ENCODE results near the gene ALDH4A1.

Gene ALDH4A1

GRCh38 chr1:18917071-18917799 is 14.9 kb upstream of the ALDH4A1 start:
- TF ChIP-seq ZBTB7A (IDR thresholded peaks at IDR 0.05; ENCODE audit: low read depth) = no peak
- TF ChIP-seq TCF12 (IDR thresholded peaks at IDR 0.05; ENCODE audit: low read depth) = no peak
- no peak for TF ChIP-seq USF1 (IDR thresholded peaks at IDR 0.05)
- TF ChIP-seq REST (IDR thresholded peaks at IDR 0.05; ENCODE audit: low read depth) = no peak
- no peak for TF ChIP-seq CEBPB (IDR thresholded peaks at IDR 0.05)
- TF ChIP-seq YY1 (IDR thresholded peaks at IDR 0.05; ENCODE audit: low read depth) = no peak
- no peak for TF ChIP-seq FOXM1 (IDR thresholded peaks at IDR 0.05; ENCODE audit: borderline replicate concordance, low read depth)
- TF ChIP-seq MAX (IDR thresholded peaks at IDR 0.05) = no peak
- TF ChIP-seq CREB1 (IDR thresholded peaks at IDR 0.05; ENCODE audit: low read depth) = no peak
- TF ChIP-seq NFIC (IDR thresholded peaks at IDR 0.05) = no peak
- TF ChIP-seq EGR1 (IDR thresholded peaks at IDR 0.05) = no peak
- TF ChIP-seq EP300 (IDR thresholded peaks at IDR 0.05; ENCODE audit: borderline replicate concordance) = no peak

- no peak for TF ChIP-seq NFIC (IDR thresholded peaks at IDR 0.05)
Measured at GRCh38 chr1:18915341-18915740, 13.0 kb upstream of the ALDH4A1 start.

- peak; percentile 88 for TF ChIP-seq RAD21 (IDR thresholded peaks at IDR 0.05; ENCODE audit: low read depth)
- 0 out of 2 replicates have a peak, but pooled peaks have one; percentile 14 for TF ChIP-seq MAX (IDR thresholded peaks at IDR 0.05)
- no peak for TF ChIP-seq FOXM1 (IDR thresholded peaks at IDR 0.05; ENCODE audit: borderline replicate concordance, low read depth)
Measured at GRCh38 chr1:18913065-18913835, 10.9 kb upstream of the ALDH4A1 start.

- no peak for TF ChIP-seq CEBPB (IDR thresholded peaks at IDR 0.05)
Measured at GRCh38 chr1:18912550-18912949, 10.2 kb upstream of the ALDH4A1 start.

- TF ChIP-seq TEAD4 (IDR thresholded peaks at IDR 0.05) = no peak
- no peak for TF ChIP-seq ZBTB7A (IDR thresholded peaks at IDR 0.05; ENCODE audit: low read depth)
- TF ChIP-seq TAF1 (IDR thresholded peaks at IDR 0.05; ENCODE audit: low read depth) = no peak
- no peak for TF ChIP-seq FOXM1 (IDR thresholded peaks at IDR 0.05; ENCODE audit: borderline replicate concordance, low read depth)
- TF ChIP-seq USF1 (IDR thresholded peaks at IDR 0.05) = no peak
- TF ChIP-seq EP300 (IDR thresholded peaks at IDR 0.05; ENCODE audit: borderline replicate concordance) = no peak
- no peak for TF ChIP-seq NFIC (IDR thresholded peaks at IDR 0.05)
- TF ChIP-seq YY1 (IDR thresholded peaks at IDR 0.05; ENCODE audit: low read depth) = no peak
- no peak for TF ChIP-seq RAD21 (IDR thresholded peaks at IDR 0.05; ENCODE audit: low read depth)
- no peak for TF ChIP-seq REST (IDR thresholded peaks at IDR 0.05; ENCODE audit: low read depth)
- TF ChIP-seq EGR1 (IDR thresholded peaks at IDR 0.05) = no peak
- TF ChIP-seq CREB1 (IDR thresholded peaks at IDR 0.05; ENCODE audit: low read depth) = no peak
- TF ChIP-seq CEBPB (IDR thresholded peaks at IDR 0.05) = no peak
- TF ChIP-seq MAX (IDR thresholded peaks at IDR 0.05) = no peak
- no peak for TF ChIP-seq TCF12 (IDR thresholded peaks at IDR 0.05; ENCODE audit: low read depth)
Measured at GRCh38 chr1:18908911-18909771, 6.8 kb upstream of the ALDH4A1 start.
